Measurements from ENCODE around the gene TAS2R4.
"Not testable (repeated sequence)": the region's sequence is repeated elsewhere in the genome, so short reads cannot be mapped to it uniquely, and the experiment has no call there.

The TAS2R4 gene

DNA sequence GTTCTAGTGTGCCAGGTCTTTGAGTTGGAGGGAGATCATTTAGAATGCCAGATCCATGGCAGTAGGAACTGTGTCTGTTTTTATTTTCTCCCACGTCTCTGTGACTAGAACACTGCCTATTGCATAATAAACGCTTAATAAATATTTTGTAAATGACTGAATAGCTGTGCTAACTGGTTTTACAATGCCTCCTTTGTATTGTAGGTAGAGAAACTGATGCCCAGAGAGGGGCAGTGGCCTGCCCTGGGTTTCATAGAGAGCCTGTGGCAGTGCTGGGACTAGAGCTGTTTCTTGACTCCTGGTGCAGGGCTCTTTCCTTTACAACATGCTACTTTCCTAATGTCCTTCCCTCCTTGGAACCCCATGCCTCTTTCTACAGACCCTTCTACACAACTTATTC, 16.1 kb downstream of the TAS2R4 start:
- H3K4me3 ChIP-seq (ENCODE audit: low read depth, low read length): no peak overlapping the region
- no peak for DNase-seq (ENCODE audit: low read depth)

DNA sequence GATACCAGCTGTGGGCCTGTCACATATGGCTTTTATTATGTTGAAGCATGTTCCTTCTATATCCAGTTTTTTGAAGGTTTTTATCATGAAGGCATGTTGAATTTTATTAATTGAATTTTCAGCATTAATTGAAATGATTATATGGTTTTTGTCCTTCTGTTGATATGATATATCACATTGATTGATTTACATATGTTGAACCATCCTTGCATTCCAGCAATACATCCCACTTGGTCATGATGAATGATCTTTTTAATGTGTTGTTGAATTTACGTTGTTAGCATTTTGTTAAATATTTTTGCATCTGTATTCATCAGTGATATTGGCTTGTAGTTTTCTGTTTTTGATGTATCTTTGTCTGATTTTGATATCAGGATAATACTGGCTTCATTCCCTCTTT, 43.6 kb downstream of the TAS2R4 start:
- H3K4me3 ChIP-seq (ENCODE audit: low read depth, low read length): no peak overlapping the region
- no peak for DNase-seq (ENCODE audit: low read depth)

DNA sequence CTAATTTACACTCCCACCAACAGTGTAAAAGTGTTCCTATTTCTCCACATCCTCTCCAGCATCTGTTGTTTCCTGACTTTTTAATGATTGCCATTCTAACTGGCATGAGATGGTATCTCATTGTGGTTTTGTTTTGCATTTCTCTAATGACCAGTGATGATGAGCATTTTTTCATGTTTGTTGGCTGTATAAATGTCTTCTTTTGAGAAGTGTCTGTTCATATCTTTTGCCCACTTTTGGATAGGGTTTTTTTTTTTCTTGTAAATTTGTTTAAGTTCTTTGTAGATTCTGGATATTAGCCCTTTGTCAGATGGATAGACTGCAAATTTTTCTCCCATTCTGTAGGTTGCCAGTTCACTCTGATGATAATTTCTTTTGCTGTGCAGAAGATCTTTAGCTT, 46.0 kb downstream of the TAS2R4 start:
- not testable (repeated sequence) for H3K4me3 ChIP-seq (ENCODE audit: low read depth, low read length); DNase-seq (ENCODE audit: low read depth)

All from skeletal muscle cell (primary cell).